Heart left ventricle (tissue), 13 donors: ENCODE results near the gene ERGIC1.

Experiments
- POLR2A ChIP-seq, 2 donors: fragments of 450-650 bp; IDR thresholded peaks; one replicate each; pipeline ENCODE4 v1.6.1; 2017; ENCODE audit warnings: antibody characterized with exemption in 2 of 2, mild to moderate bottlenecking in 2 of 2, moderate library complexity in 2 of 2
- TF ChIP-seq, protein P1 (sequence below), 12 donors: fragments of 200-600 bp; sonication (generic) in 4 of 12; IDR thresholded peaks; one replicate each; pipeline versions ENCODE4 v1.5.0 to v1.8.0; 2018 to 2022; ENCODE audit warnings: antibody characterized with exemption in 12 of 12, mild to moderate bottlenecking in 5 of 12
- donor health status: ischemic (EF 13 %, LVEDD 7.1; RV severe dilation, severe dysfunction).
- donor health status: DM: no; HTN: yes; CAD: no.
- donor health status: DM: no; HTN: no; CAD: no.
- donor health status: ischemic (EF 25% LVEDD 6.9; RV normal size, moderate dysfunction).
- donor health status: ischemic (EF 25% LVEDD 5.7; RV mildly dilated, moderate dysfunction).
- donor health status: ischemic (EF 35%, LVEDD 5.7; RV mildly dilated, moderate dysfunction).
- donor health status: nonischemic (EF 11% LVEDD 7.7; RV severe dilation, severe dysfunction).
- donor health status: DM: yes; HTN: yes; CAD: no.
- donor health status: PGD.
- donor health status: ischemic (EF 29% LVEDD 5.4; RV normal size, mild dysfunction).
- donor health status: nonischemic (EF 23%, LVEDD 6.1; RV moderate dilation, normal function).

DNA sequence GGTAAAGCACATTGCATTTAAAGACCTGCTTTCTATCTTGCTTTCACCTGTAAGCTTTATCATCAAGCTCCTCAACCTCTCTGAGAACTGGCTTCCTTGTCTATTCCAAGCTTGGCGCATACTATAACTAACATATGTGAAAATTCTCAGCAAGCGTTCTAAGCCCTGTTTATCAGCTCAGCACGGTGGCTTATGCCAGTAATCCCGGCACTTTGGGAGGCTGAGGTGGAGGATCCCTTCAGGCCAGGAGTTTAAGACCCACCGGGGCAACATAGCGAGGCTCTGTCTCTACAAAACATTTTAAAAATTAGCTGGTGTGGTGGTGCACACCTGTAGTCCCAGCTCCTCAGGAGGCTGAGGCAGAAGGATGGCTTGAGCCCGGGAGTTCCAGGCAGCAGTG is 147.9 kb downstream of the ERGIC1 start:
- TF ChIP-seq, protein P1, sequence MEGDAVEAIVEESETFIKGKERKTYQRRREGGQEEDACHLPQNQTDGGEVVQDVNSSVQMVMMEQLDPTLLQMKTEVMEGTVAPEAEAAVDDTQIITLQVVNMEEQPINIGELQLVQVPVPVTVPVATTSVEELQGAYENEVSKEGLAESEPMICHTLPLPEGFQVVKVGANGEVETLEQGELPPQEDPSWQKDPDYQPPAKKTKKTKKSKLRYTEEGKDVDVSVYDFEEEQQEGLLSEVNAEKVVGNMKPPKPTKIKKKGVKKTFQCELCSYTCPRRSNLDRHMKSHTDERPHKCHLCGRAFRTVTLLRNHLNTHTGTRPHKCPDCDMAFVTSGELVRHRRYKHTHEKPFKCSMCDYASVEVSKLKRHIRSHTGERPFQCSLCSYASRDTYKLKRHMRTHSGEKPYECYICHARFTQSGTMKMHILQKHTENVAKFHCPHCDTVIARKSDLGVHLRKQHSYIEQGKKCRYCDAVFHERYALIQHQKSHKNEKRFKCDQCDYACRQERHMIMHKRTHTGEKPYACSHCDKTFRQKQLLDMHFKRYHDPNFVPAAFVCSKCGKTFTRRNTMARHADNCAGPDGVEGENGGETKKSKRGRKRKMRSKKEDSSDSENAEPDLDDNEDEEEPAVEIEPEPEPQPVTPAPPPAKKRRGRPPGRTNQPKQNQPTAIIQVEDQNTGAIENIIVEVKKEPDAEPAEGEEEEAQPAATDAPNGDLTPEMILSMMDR (IDR thresholded peaks at IDR 0.05): no peak
- TF ChIP-seq POLR2A (IDR thresholded peaks at IDR 0.05): no peak
